HepG2 (cell line): ENCODE data around the gene GMEB2. TPM values are rescaled to one million over a fixed set of nuclear protein-coding genes. Genes with fewer than 3 reads are reported as not detected.

ENCODE experiments used
- AGO2 ChIP-seq: fragments of 200-400 bp; formaldehyde crosslinking; optimal IDR thresholded peaks from 2 replicates; pipeline ENCODE3; 2017; ENCODE audit warnings: mild to moderate bottlenecking, low read depth, low read length, moderate library complexity
- ARID3A ChIP-seq: IDR thresholded peaks from 2 replicates; pipeline ENCODE4 v1.6.1; 2012; ENCODE audit warnings: low read depth, low read length, improper control_type of control experiment
- ARNT2 ChIP-seq: sonication (generic); formaldehyde crosslinking; IDR thresholded peaks from 2 replicates; pipeline ENCODE4 v1.8.0; 2022; ENCODE audit warnings: mild to moderate bottlenecking, low read depth, missing genetic modification reagents, moderate library complexity
- CCDC6 ChIP-seq: sonication (generic); formaldehyde crosslinking; IDR thresholded peaks from 2 replicates; pipeline ENCODE4 v1.8.1; 2022; ENCODE audit warnings: mild to moderate bottlenecking, missing genetic modification reagents, moderate library complexity
- CREB1 ChIP-seq, 2 experiments: fragments of 450-650 bp in 1 of 2; IDR thresholded peaks; 2 replicates each; pipeline ENCODE4 v1.6.1; 2016 to 2017; ENCODE audit warnings: control low read depth in 1 of 2, mild to moderate bottlenecking in 1 of 2, missing compliant biosample characterization in 1 of 2, missing genetic modification characterization in 1 of 2
- EZH2 ChIP-seq: conservative IDR thresholded peaks from 2 replicates; pipeline ENCODE4 v1.6.1; 2012; ENCODE audit warnings: mild to moderate bottlenecking, low read depth, low read length, moderate library complexity
- HOXA3 ChIP-seq: sonication (generic); formaldehyde crosslinking; IDR thresholded peaks from 2 replicates; pipeline ENCODE4 v1.5.0; 2020; ENCODE audit warnings: missing genetic modification reagents
- MAFG ChIP-seq: sonication (generic); formaldehyde crosslinking; IDR thresholded peaks from 2 replicates; pipeline ENCODE4 v1.5.1; 2020; ENCODE audit warnings: mild to moderate bottlenecking, missing genetic modification reagents
- NFKB2 ChIP-seq: sonication (generic); formaldehyde crosslinking; IDR thresholded peaks from 2 replicates; pipeline ENCODE4 v1.4.0; 2020; ENCODE audit warnings: missing genetic modification reagents, borderline replicate concordance
- PCBP1 ChIP-seq: fragments of 200-400 bp; formaldehyde crosslinking; IDR thresholded peaks from 2 replicates; pipeline ENCODE4 v1.6.1; 2017; ENCODE audit warnings: mild to moderate bottlenecking, low read depth, low read length, borderline replicate concordance
- SP140L ChIP-seq: sonication (generic); formaldehyde crosslinking; IDR thresholded peaks from 2 replicates; pipeline ENCODE4 v1.4.0; 2020; ENCODE audit warnings: missing genetic modification reagents, borderline replicate concordance
- TCF12 ChIP-seq, 2 experiments: fragments of 450-650 bp in 1 of 2; sonication (generic) in 1 of 2; formaldehyde crosslinking in 1 of 2; IDR thresholded peaks; 2 replicates each; pipeline versions ENCODE4 v1.6.1 to v1.8.0; 2017 to 2022; ENCODE audit warnings: antibody characterized with exemption in 1 of 2, mild to moderate bottlenecking in 1 of 2, missing genetic modification reagents in 1 of 2, moderate library complexity in 1 of 2
- ZFP36L2 ChIP-seq: sonication (generic); formaldehyde crosslinking; IDR thresholded peaks from 2 replicates; pipeline ENCODE4 v1.4.0; 2020; ENCODE audit warnings: missing genetic modification reagents
- ZMAT5 ChIP-seq: sonication (generic); formaldehyde crosslinking; IDR thresholded peaks from 2 replicates; pipeline ENCODE4 v1.5.0; 2020; ENCODE audit warnings: mild to moderate bottlenecking, low read depth, missing genetic modification reagents, borderline replicate concordance
- ZNF235 ChIP-seq: sonication (generic); formaldehyde crosslinking; IDR thresholded peaks from 2 replicates; pipeline ENCODE4 v1.8.1; 2023; ENCODE audit warnings: mild to moderate bottlenecking, missing genetic modification reagents, borderline replicate concordance
- ZNF33B ChIP-seq: sonication (generic); formaldehyde crosslinking; IDR thresholded peaks from 2 replicates; pipeline ENCODE4 v1.5.1; 2020; ENCODE audit warnings: mild to moderate bottlenecking, missing genetic modification reagents
- ZNF343 ChIP-seq: sonication (generic); formaldehyde crosslinking; IDR thresholded peaks from 2 replicates; pipeline ENCODE4 v1.4.0; 2020; ENCODE audit warnings: mild to moderate bottlenecking, missing genetic modification reagents
- ZSCAN29 ChIP-seq: sonication (generic); formaldehyde crosslinking; conservative IDR thresholded peaks from 2 replicates; pipeline ENCODE4 v1.4.0; 2020; ENCODE audit warnings: mild to moderate bottlenecking, missing genetic modification reagents
- polyA plus RNA-seq, 8 experiments: library from polyadenylated mRNA; depleted of rRNA in 3 of 8; stranded (reverse) in 7 of 8; unstranded in 1 of 8; fragments of >200 nt; fragmentation: Illumina TruSeq in 4 of 8; extraction: Trizol in 4 of 8; gene quantifications; 2 replicates each; pipeline versions ENCODE4 v1.2.1 to v1.2.3, GENCODE V29; 2011 to 2016; ENCODE audit warnings: low read depth in 4 of 8, missing spikeins in 1 of 8, mixed read lengths in 1 of 8; ENCODE audit not compliant: insufficient read depth in 1 of 8
- total RNA-seq, 5 experiments: library from RNA; depleted of rRNA; stranded (reverse); fragments of >200 nt; fragmentation: Illumina TruSeq; extraction: Trizol; gene quantifications; 2 replicates each; pipeline ENCODE4 v1.2.3, GENCODE V29; 2016; ENCODE audit warnings: low read depth in 1 of 5
- TF ChIP-seq, protein P1 (sequence below): sonication (generic); formaldehyde crosslinking; conservative IDR thresholded peaks from 2 replicates; pipeline ENCODE4 v1.8.1; 2023; ENCODE audit warnings: missing genetic modification reagents
- TF ChIP-seq, protein P2 (sequence below): sonication (generic); formaldehyde crosslinking; IDR thresholded peaks from 2 replicates; pipeline ENCODE4 v1.4.0; 2020; ENCODE audit warnings: mild to moderate bottlenecking, missing genetic modification reagents, borderline replicate concordance

Gene GMEB2
- total and polyA plus RNA-seq, 2 of the 13 experiments (the other 11 are each of a cell fraction or from before 2014, with no cell fraction given) = 10.6 to 12.4 TPM

DNA sequence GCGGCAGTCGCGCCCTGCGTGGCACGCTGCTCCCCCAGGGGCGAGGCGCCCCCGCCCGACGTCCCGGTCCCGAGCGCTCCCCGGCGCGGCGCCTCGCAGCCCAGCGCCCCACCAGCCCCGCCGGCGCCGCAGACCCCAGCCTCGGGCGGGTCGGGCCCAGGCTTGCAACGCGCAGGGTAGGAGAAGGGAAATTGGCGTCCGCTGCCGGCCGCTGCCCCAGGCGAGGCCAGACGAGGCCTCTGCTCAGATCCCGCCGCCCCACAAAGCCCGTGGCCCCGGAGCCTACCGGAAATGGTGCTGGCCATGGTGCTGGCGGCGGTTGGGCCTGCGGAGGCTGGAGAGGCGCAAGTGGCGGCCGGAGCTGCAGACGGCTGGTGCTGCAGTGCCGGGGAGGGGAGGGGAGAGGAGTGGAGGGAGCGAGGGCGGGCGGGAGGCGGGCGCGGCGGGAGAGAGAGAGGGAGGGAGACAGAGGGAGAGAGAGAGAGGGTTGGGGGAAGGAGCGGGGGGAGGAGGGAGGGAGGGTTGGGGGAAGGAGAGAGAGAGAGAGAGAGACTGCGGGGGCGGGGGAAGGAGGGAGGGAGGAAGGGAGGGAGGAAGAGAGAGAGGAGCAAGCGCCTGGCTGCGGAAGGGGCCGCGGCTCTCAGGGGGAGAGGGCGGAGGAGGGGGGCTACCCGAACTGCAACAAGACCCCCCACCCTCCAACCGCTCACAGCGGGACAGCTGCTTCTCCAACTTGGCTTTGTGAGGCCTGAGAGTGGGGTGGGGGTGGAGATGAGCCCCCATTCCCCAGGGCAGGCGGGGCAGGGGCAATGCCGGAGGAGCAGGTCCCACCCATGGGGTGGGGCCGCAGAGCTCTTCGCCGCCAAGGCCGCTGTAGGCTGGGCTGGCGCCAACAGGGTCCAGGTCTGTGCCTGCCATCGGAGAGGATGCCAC lies 26.4 kb upstream of the GMEB2 start, which contains the start of gene STMN3 (continued):
- no peak for TF ChIP-seq CREB1 (IDR thresholded peaks at IDR 0.05)
- TF ChIP-seq CREB1 (CRISPR knock-in tag; IDR thresholded peaks at IDR 0.05) = no peak
- TF ChIP-seq ARID3A = no peak
- peak; percentile 97 for TF ChIP-seq NFKB2
- TF ChIP-seq ARNT2 = peak; percentile 99
- TF ChIP-seq ZNF235 (CRISPR knock-in tag) = peak; percentile 100
- TF ChIP-seq, protein P1, sequence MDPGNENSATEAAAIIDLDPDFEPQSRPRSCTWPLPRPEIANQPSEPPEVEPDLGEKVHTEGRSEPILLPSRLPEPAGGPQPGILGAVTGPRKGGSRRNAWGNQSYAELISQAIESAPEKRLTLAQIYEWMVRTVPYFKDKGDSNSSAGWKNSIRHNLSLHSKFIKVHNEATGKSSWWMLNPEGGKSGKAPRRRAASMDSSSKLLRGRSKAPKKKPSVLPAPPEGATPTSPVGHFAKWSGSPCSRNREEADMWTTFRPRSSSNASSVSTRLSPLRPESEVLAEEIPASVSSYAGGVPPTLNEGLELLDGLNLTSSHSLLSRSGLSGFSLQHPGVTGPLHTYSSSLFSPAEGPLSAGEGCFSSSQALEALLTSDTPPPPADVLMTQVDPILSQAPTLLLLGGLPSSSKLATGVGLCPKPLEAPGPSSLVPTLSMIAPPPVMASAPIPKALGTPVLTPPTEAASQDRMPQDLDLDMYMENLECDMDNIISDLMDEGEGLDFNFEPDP = no peak
- peak; percentile 97 for TF ChIP-seq CCDC6 (CRISPR knock-in tag)
- no peak for TF ChIP-seq ZMAT5 (CRISPR knock-in tag)
- TF ChIP-seq ZFP36L2 (CRISPR knock-in tag) = peak; percentile 99
- TF ChIP-seq PCBP1 = peak; percentile 86; the same call in 1 of the 2 replicates
- TF ChIP-seq TCF12 (IDR thresholded peaks at IDR 0.05) = no peak
- peak; percentile 88; the same call in 1 of the 2 replicates for TF ChIP-seq TCF12 (CRISPR knock-in tag; IDR thresholded peaks at IDR 0.05)
- peak; percentile 98 for TF ChIP-seq SP140L (CRISPR knock-in tag)
- TF ChIP-seq ZNF343 (CRISPR knock-in tag) = peak; percentile 80; the same call in 1 of the 2 replicates
- TF ChIP-seq HOXA3 = peak; percentile 87
- TF ChIP-seq ZNF33B (CRISPR knock-in tag) = no peak
- TF ChIP-seq AGO2 = no peak
- no peak for TF ChIP-seq MAFG (CRISPR knock-in tag)
- TF ChIP-seq ZSCAN29 (CRISPR knock-in tag) = no peak; the same call in 1 of the 2 replicates
- TF ChIP-seq, protein P2, sequence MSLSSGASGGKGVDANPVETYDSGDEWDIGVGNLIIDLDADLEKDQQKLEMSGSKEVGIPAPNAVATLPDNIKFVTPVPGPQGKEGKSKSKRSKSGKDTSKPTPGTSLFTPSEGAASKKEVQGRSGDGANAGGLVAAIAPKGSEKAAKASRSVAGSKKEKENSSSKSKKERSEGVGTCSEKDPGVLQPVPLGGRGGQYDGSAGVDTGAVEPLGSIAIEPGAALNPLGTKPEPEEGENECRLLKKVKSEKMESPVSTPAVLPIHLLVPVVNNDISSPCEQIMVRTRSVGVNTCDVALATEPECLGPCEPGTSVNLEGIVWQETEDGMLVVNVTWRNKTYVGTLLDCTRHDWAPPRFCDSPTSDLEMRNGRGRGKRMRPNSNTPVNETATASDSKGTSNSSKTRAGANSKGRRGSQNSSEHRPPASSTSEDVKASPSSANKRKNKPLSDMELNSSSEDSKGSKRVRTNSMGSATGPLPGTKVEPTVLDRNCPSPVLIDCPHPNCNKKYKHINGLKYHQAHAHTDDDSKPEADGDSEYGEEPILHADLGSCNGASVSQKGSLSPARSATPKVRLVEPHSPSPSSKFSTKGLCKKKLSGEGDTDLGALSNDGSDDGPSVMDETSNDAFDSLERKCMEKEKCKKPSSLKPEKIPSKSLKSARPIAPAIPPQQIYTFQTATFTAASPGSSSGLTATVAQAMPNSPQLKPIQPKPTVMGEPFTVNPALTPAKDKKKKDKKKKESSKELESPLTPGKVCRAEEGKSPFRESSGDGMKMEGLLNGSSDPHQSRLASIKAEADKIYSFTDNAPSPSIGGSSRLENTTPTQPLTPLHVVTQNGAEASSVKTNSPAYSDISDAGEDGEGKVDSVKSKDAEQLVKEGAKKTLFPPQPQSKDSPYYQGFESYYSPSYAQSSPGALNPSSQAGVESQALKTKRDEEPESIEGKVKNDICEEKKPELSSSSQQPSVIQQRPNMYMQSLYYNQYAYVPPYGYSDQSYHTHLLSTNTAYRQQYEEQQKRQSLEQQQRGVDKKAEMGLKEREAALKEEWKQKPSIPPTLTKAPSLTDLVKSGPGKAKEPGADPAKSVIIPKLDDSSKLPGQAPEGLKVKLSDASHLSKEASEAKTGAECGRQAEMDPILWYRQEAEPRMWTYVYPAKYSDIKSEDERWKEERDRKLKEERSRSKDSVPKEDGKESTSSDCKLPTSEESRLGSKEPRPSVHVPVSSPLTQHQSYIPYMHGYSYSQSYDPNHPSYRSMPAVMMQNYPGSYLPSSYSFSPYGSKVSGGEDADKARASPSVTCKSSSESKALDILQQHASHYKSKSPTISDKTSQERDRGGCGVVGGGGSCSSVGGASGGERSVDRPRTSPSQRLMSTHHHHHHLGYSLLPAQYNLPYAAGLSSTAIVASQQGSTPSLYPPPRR (CRISPR knock-in tag) = peak; percentile 78
- TF ChIP-seq EZH2 = no peak
